Spleen (tissue), 11 donors: ENCODE data around the gene MAGEB17. TPM values are rescaled to one million over a fixed set of nuclear protein-coding genes. Genes with fewer than 3 reads are reported as not detected.
A peak's percentile ranks its signal among the peaks of the same experiment; 100 is the strongest.

Source experiments
- DNase-seq: peaks from one replicate; pipeline ENCODE4 v3.0.0-alpha.2; 2020
- H3K27ac ChIP-seq, 8 donors: fragments of 200-600 bp; sonication (generic) in 7 of 8; 1 replicate in 4 of 8; 2 replicates in 4 of 8; pipeline versions ENCODE4 v1.5.0 to v1.8.0; 2016 to 2021; ENCODE audit warnings: inconsistent platforms in 4 of 8, mild to moderate bottlenecking in 4 of 8, moderate library complexity in 1 of 8
- H3K27me3 ChIP-seq, 7 donors: fragments of 200-600 bp; sonication (generic) in 6 of 7; replicated peaks in 1 of 7; 1 replicate in 4 of 7; 2 replicates in 3 of 7; pipeline versions ENCODE4 v1.5.0 to v1.8.0; 2016 to 2021; ENCODE audit warnings: inconsistent platforms in 3 of 7, mild to moderate bottlenecking in 1 of 7
- H3K36me3 ChIP-seq, 6 donors: fragments of 200-600 bp; sonication (generic) in 5 of 6; 1 replicate in 4 of 6; 2 replicates in 2 of 6; pipeline versions ENCODE4 v1.5.0 to v1.8.0; 2016 to 2021; ENCODE audit warnings: inconsistent platforms in 2 of 6
- H3K4me1 ChIP-seq, 6 donors: fragments of 200-600 bp; sonication (generic) in 5 of 6; 1 replicate in 3 of 6; 2 replicates in 3 of 6; pipeline versions ENCODE4 v1.5.0 to v1.8.0; 2016 to 2021; ENCODE audit warnings: inconsistent platforms in 3 of 6
- H3K4me3 ChIP-seq, 8 donors: fragments of 200-600 bp; sonication (generic) in 7 of 8; 1 replicate in 4 of 8; 2 replicates in 4 of 8; pipeline versions ENCODE4 v1.5.0 to v1.8.0; 2016 to 2021; ENCODE audit warnings: inconsistent platforms in 4 of 8, mild to moderate bottlenecking in 4 of 8, moderate library complexity in 2 of 8
- H3K9me3 ChIP-seq, 8 donors: fragments of 200-600 bp; sonication (generic) in 7 of 8; 1 replicate in 4 of 8; 2 replicates in 4 of 8; pipeline versions ENCODE4 v1.5.0 to v1.8.0; 2016 to 2021; ENCODE audit warnings: inconsistent platforms in 4 of 8
- CTCF ChIP-seq, 11 experiments: fragments of 200-600 bp in 7 of 11; fragments of 450-650 bp in 4 of 11; sonication (generic) in 4 of 11; IDR thresholded peaks in 8 of 11; conservative IDR thresholded peaks in 3 of 11; 1 replicate in 7 of 11; 2 replicates in 4 of 11; pipeline versions ENCODE4 v1.4.0 to v1.8.0; 2016 to 2021; ENCODE audit warnings: antibody characterized with exemption in 11 of 11, inconsistent platforms in 4 of 11, mild to moderate bottlenecking in 1 of 11
- POLR2A ChIP-seq, 3 donors: fragments of 450-650 bp; IDR thresholded peaks; one replicate each; pipeline ENCODE4 v1.5.1; 2017; ENCODE audit warnings: antibody characterized with exemption in 3 of 3, mild to moderate bottlenecking in 1 of 3
- POLR2AphosphoS5 ChIP-seq, 3 donors: sonication (generic); formaldehyde crosslinking; IDR thresholded peaks; one replicate each; pipeline ENCODE4 v1.5.1; 2017; ENCODE audit warnings: antibody characterized with exemption in 3 of 3
- WGBS, 5 donors: extraction: QIAGEN DNeasy Blood & Tissue Kit in 3 of 5; methylation state at CpG; one replicate each; pipeline versions ENCODE4 v1.1.5 to v1.1.7; 2013 to 2018; 5-methylcytosine and 5-hydroxymethylcytosine counted together
- intact Hi-C: fragments of 100-400 bp; cut with DNase I; formaldehyde crosslinking; loops from one replicate; pipeline ENCODE4 v1.15.0; 2023; ENCODE audit warnings: low total_unique reads
- polyA plus RNA-seq, 3 donors: library from polyadenylated mRNA; stranded (reverse); fragments of 200-250 nt; gene quantifications; one replicate each; pipeline ENCODE4 v1.2.1, GENCODE V29; 2013
- total RNA-seq, 7 donors: library from RNA; depleted of rRNA in 3 of 7; stranded (reverse); fragments of >200 nt in 3 of 7; fragmentation: NEBNext Ultra II Directional in 4 of 7; extraction: Animal tissue kit (Norgen Biotek cat#: 25700) in 4 of 7; gene quantifications; one replicate each; pipeline versions ENCODE4 v1.1.0 to v1.2.1, GENCODE V29; 2016 to 2021
- donor health status: healthy with polysubstance abuse.
- donor health status: DM: no; HTN: no; CAD: no; lungs with moderate emphysema.
- donor health status: DM: no; HTN: no; CAD: no.
- donor health status: Bipolar disorder and iron deficiency.
- donor health status: healthy.
- donor health status: DM: no; HTN: no; CAD: no.
- donor health status: DM: yes; HTN: yes; CAD: no.

Gene MAGEB17
- total and polyA plus RNA-seq, 10 donors: 0.05 to 0.25 (median 0.06) TPM; not detected in 6

GRCh38 chrX:16134936-16135335 lies 32.3 kb upstream of the MAGEB17 start:
- peaks cover 0 to 15% (median 0%) of the 10 kb centered on the region in 7 donors for H3K27me3 ChIP-seq
- no peak overlapping the region for H3K27ac ChIP-seq
- H3K9me3 ChIP-seq: no peaks in the 10 kb centered on the region
- WGBS, 5 donors: 60 to 93% (median 75%) methylated on average over 1 of the region's 1 CpG
- no peak for TF ChIP-seq CTCF (IDR thresholded peaks at IDR 0.05 in 8 of 11, conservative IDR thresholded peaks at IDR 0.05 in 3 of 11)
- TF ChIP-seq POLR2AphosphoS5 (IDR thresholded peaks at IDR 0.05): no peak
- no peak for TF ChIP-seq POLR2A (IDR thresholded peaks at IDR 0.05)
- no peak for DNase-seq
- intact Hi-C loops: no loop called here
- no peak overlapping the region for H3K4me3 ChIP-seq
- no peaks in the 10 kb centered on the region for H3K4me1 ChIP-seq
- no peaks in the 10 kb centered on the region for H3K36me3 ChIP-seq

DNA sequence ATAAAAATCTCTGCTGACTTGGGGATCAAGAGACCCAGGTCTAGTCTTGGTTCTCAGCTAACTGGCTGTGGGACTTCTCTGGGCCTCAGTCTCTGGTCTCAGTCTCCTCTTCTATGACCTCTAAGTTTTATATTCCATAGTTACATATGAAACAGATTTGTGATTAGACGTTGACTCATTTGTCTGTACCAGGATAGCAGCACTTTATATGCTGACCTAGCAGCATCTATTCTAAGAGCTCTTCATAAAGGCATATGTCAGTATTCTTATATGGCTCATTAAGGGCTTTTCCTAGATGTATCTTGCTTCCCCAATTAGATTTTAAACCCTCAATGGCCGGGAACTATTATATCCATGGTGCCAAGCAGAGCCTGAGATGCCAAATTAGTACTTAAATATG lies 31.2 kb upstream of the MAGEB17 start:
- TF ChIP-seq CTCF (IDR thresholded peaks at IDR 0.05 in 8 of 11, conservative IDR thresholded peaks at IDR 0.05 in 3 of 11): no peak
- TF ChIP-seq POLR2A (IDR thresholded peaks at IDR 0.05): no peak
- no peak for TF ChIP-seq POLR2AphosphoS5 (IDR thresholded peaks at IDR 0.05)
- DNase-seq: no peak
- Histone ChIP-seq H3K36me3 (no peaks in the 10 kb centered on the region), H3K27ac (no peak overlapping the region), H3K9me3 (no peaks in the 10 kb centered on the region), H3K4me3 (no peak overlapping the region), H3K27me3 (peaks cover 0 to 19% (median 0%) of the 10 kb centered on the region in 7 donors), H3K4me1 (no peaks in the 10 kb centered on the region)
- 69 to 88% (median 74%) methylated on average over 2 of the region's 2 CpGs for WGBS, 5 donors
- intact Hi-C loops: no loop called here

DNA sequence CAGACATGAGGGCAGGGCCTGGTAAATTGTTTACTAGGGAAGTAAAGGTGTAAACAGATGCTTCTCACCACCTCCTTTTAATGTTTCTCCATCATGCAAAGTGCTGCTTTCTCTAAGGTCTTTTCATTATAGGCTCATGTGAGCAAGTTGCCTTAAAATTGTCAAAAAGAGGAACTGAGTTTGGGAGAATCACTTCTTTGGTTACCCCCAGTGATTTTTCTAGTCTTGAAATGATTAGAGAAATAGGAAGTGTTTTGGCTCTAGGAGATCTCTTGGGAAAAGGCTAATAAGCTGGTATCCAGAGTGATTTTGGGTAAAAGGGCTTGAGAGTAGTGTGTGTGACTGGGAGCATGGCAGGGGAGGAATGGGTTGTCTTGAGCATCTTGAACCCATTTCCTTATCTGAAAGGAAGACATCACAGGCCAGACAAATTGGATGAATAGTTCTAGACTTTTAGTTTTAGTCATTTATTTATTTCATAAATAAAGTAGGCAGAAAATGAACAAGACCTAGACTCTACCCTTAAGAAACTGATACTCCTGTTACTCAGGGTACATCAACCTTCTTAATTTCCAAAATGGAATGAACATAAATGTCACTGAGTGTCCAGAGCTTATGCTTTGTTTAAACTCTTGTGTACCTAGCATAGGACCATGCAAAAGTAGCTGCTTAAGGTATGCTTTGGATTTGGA lies 29.7 kb upstream of the MAGEB17 start:
- H3K4me3 ChIP-seq: no peak overlapping the region
- H3K4me1 ChIP-seq: no peaks in the 10 kb centered on the region
- peaks cover 0 to 16% (median 0%) of the 10 kb centered on the region in 7 donors for H3K27me3 ChIP-seq
- intact Hi-C loops: no loop called here
- DNase-seq: no peak
- H3K36me3 ChIP-seq: no peaks in the 10 kb centered on the region
- H3K9me3 ChIP-seq: no peaks in the 10 kb centered on the region
- H3K27ac ChIP-seq: no peak overlapping the region
- TF ChIP-seq POLR2AphosphoS5 (IDR thresholded peaks at IDR 0.05): no peak
- TF ChIP-seq CTCF (IDR thresholded peaks at IDR 0.05 in 8 of 11, conservative IDR thresholded peaks at IDR 0.05 in 3 of 11): no peak
- TF ChIP-seq POLR2A (IDR thresholded peaks at IDR 0.05): no peak

- Histone ChIP-seq H3K9me3 (no peaks in the 10 kb centered on the region), H3K27ac (no peak overlapping the region), H3K36me3 (no peaks in the 10 kb centered on the region), H3K27me3 (peaks cover 0 to 21% (median 0%) of the 10 kb centered on the region in 7 donors), H3K4me1 (no peaks in the 10 kb centered on the region), H3K4me3 (no peak overlapping the region)
- peak in 2 of 11 experiments; percentile 19 to 22 for TF ChIP-seq CTCF (IDR thresholded peaks at IDR 0.05 in 8 of 11, conservative IDR thresholded peaks at IDR 0.05 in 3 of 11)
- no peak for TF ChIP-seq POLR2AphosphoS5 (IDR thresholded peaks at IDR 0.05)
- no peak for TF ChIP-seq POLR2A (IDR thresholded peaks at IDR 0.05)
- DNase-seq: no peak
- WGBS, 5 donors: 21 to 60% (median 47%) methylated on average over 1 of the region's 1 CpG
- intact Hi-C loops: no loop called here
Measured at GRCh38 chrX:16138108-16138427, 29.2 kb upstream of the MAGEB17 start.
